ENCODE data around the gene TXNL4A. TPM values are rescaled to one million over a fixed set of nuclear protein-coding genes. Genes with fewer than 3 reads are reported as not detected.

Gene TXNL4A
- total RNA-seq, 1 donor from 2014 or later, result 44.3 TPM

DNA sequence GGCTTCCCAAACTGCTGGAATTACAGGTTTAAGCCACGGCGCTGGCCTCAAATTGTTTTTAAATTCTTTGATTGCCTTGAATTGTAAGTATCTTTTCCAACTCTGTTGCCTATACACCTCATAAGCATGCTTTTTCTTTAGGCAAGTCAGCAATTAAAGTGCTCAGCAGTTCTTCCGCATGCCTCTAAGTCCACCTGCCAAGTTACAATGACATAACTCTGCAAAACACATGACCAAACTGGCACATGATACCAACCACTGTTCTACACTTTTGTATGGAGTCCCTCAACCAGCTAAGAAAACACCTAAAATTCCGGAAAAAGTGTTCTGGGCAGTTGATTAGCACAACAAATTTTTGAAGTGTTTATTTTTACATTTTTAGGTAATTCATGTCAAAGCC lies 5.1 kb downstream of the TXNL4A start:
- H3K9me3 Mint-ChIP-seq, result no peaks in the 10 kb centered on the region
- no peak overlapping the region for H3K27ac Mint-ChIP-seq
- H3K4me1 ChIP-seq, result peaks cover 10% of the 10 kb centered on the region
- TF ChIP-seq EZH2phosphoT487 (IDR thresholded peaks at IDR 0.05) (no peak), EZH2 (IDR thresholded peaks at IDR 0.05) (no peak), CTCF (IDR thresholded peaks at IDR 0.05) (no peak)
- H3K27ac ChIP-seq, result no peak overlapping the region
- H3K9me3 ChIP-seq (ENCODE audit: low read depth), result no peaks in the 10 kb centered on the region
- DNase-seq (ENCODE audit: low spot score), result no peak
- no peak overlapping the region for H3K4me3 Mint-ChIP-seq
- H3K4me2 ChIP-seq, result no peak overlapping the region
- no peak overlapping the region for H2AFZ ChIP-seq (replicated peaks)
- peaks cover 26% of the 10 kb centered on the region for H3K36me3 Mint-ChIP-seq
- H3K27me3 ChIP-seq, result no peaks in the 10 kb centered on the region
- H4K20me1 ChIP-seq (ENCODE audit: low read depth), result peaks cover 93% of the 10 kb centered on the region
- H3K36me3 ChIP-seq, result no peaks in the 10 kb centered on the region
- H3K9ac ChIP-seq, result no peak overlapping the region
- H3K4me3 ChIP-seq, result no peak overlapping the region
- peaks cover 100% of the 10 kb centered on the region for H3K79me2 ChIP-seq (ENCODE audit: low read depth)
- H3F3A ChIP-seq (ENCODE audit: low read depth), result no peaks in the 10 kb centered on the region
- peaks cover 2% of the 10 kb centered on the region for H3K27me3 Mint-ChIP-seq (ENCODE audit: insufficient read depth, low read depth)
- peaks cover 23% of the 10 kb centered on the region for H3K4me1 Mint-ChIP-seq

- H3K27me3 ChIP-seq, result no peaks in the 10 kb centered on the region
- H3K36me3 ChIP-seq, result no peaks in the 10 kb centered on the region
- no peak overlapping the region for H3K9ac ChIP-seq
- Mint-ChIP-seq H3K27me3 (ENCODE audit: insufficient read depth, low read depth) (peaks cover 2% of the 10 kb centered on the region), H3K4me3 (no peak overlapping the region), H3K9me3 (no peaks in the 10 kb centered on the region), H3K36me3 (peaks cover 26% of the 10 kb centered on the region), H3K4me1 (peaks cover 23% of the 10 kb centered on the region), H3K27ac (peak overlapping the region; percentile 58)
- TF ChIP-seq EZH2phosphoT487 (IDR thresholded peaks at IDR 0.05), result no peak
- no peak overlapping the region for H3K4me2 ChIP-seq
- no peak overlapping the region for H3K27ac ChIP-seq
- no peaks in the 10 kb centered on the region for H3K9me3 ChIP-seq (ENCODE audit: low read depth)
- H3F3A ChIP-seq (ENCODE audit: low read depth), result no peaks in the 10 kb centered on the region
- no peak overlapping the region for H3K4me3 ChIP-seq
- no peak for DNase-seq (ENCODE audit: low spot score)
- peaks cover 96% of the 10 kb centered on the region for H4K20me1 ChIP-seq (ENCODE audit: low read depth)
- peaks cover 100% of the 10 kb centered on the region for H3K79me2 ChIP-seq (ENCODE audit: low read depth)
- H2AFZ ChIP-seq (replicated peaks), result no peak overlapping the region
- H3K4me1 ChIP-seq, result peaks cover 10% of the 10 kb centered on the region
These were observed 5.6 kb downstream of the TXNL4A start for GRCh38 chr18:79982736-79983135.

GRCh38 chr18:79980585-79980984 lies 7.8 kb downstream of the TXNL4A start:
- Histone ChIP-seq H3K4me2 (no peak overlapping the region), H3K79me2 (ENCODE audit: low read depth) (peaks cover 100% of the 10 kb centered on the region), H3K4me3 (no peak overlapping the region), H3K27ac (no peak overlapping the region), H2AFZ (replicated peaks) (no peak overlapping the region), H3K4me1 (no peaks in the 10 kb centered on the region), H3K9me3 (ENCODE audit: low read depth) (no peaks in the 10 kb centered on the region), H3K27me3 (no peaks in the 10 kb centered on the region), H3K36me3 (no peaks in the 10 kb centered on the region), H3F3A (ENCODE audit: low read depth) (no peaks in the 10 kb centered on the region), H4K20me1 (ENCODE audit: low read depth) (peaks cover 95% of the 10 kb centered on the region), H3K9ac (no peak overlapping the region)
- H3K27ac Mint-ChIP-seq, result peak overlapping the region; percentile 11
- H3K4me3 Mint-ChIP-seq, result no peak overlapping the region
- H3K36me3 Mint-ChIP-seq, result peaks cover 27% of the 10 kb centered on the region
- no peak for DNase-seq (ENCODE audit: low spot score)
- H3K4me1 Mint-ChIP-seq, result peaks cover 7% of the 10 kb centered on the region
- H3K27me3 Mint-ChIP-seq (ENCODE audit: insufficient read depth, low read depth), result peaks cover 2% of the 10 kb centered on the region
- TF ChIP-seq EZH2phosphoT487 (IDR thresholded peaks at IDR 0.05), result no peak
- H3K9me3 Mint-ChIP-seq, result no peaks in the 10 kb centered on the region

DNA sequence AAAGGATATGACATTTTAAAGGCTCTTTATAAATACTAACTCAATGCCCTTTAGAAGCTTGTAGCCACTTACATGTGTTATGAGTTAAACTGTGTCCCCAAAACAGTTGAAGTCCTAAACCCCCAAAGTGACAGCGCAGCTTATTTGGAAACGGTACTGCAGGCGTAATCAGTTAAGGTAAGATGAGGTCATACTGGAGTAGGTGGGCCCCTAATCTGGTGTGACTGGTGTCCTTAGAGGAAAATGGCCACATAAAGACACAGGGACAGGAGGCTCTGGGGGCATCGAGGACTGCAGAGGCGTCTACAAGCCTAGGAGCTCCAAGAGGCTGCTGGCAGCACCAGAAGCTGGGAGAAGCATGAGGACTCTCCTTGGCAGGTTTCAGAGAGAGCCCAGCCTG lies 8.5 kb downstream of the TXNL4A start:
- peaks cover 6% of the 10 kb centered on the region for H3K4me1 Mint-ChIP-seq

More for the DNA sequence above, 8.5 kb downstream of the TXNL4A start:
- H3K9me3 ChIP-seq (ENCODE audit: low read depth), result no peaks in the 10 kb centered on the region
- peak overlapping the region; percentile 20 for H3K27ac ChIP-seq
- Mint-ChIP-seq H3K9me3 (no peaks in the 10 kb centered on the region), H3K4me3 (no peak overlapping the region), H3K36me3 (peaks cover 26% of the 10 kb centered on the region), H3K27me3 (ENCODE audit: insufficient read depth, low read depth) (peaks cover 2% of the 10 kb centered on the region), H3K27ac (no peak overlapping the region)
- no peaks in the 10 kb centered on the region for H3K36me3 ChIP-seq
- no peak overlapping the region for H3K4me3 ChIP-seq
- no peaks in the 10 kb centered on the region for H3F3A ChIP-seq (ENCODE audit: low read depth)
- H4K20me1 ChIP-seq (ENCODE audit: low read depth), result peaks cover 95% of the 10 kb centered on the region
- H3K9ac ChIP-seq, result no peak overlapping the region
- peaks cover 100% of the 10 kb centered on the region for H3K79me2 ChIP-seq (ENCODE audit: low read depth)
- H3K4me1 ChIP-seq, result no peaks in the 10 kb centered on the region
- no peaks in the 10 kb centered on the region for H3K27me3 ChIP-seq
- H2AFZ ChIP-seq (replicated peaks), result no peak overlapping the region
- no peak for DNase-seq (ENCODE audit: low spot score)
- TF ChIP-seq CTCF (IDR thresholded peaks at IDR 0.05), result no peak
- TF ChIP-seq EZH2phosphoT487 (IDR thresholded peaks at IDR 0.05), result no peak
- no peak for TF ChIP-seq EZH2 (IDR thresholded peaks at IDR 0.05)
- H3K4me2 ChIP-seq, result no peak overlapping the region
